ENCODE measurements around the gene CDH2.
"Not testable (repeated sequence)": the region's sequence is repeated elsewhere in the genome, so short reads cannot be mapped to it uniquely, and the experiment has no call there.

The CDH2 gene

DNA sequence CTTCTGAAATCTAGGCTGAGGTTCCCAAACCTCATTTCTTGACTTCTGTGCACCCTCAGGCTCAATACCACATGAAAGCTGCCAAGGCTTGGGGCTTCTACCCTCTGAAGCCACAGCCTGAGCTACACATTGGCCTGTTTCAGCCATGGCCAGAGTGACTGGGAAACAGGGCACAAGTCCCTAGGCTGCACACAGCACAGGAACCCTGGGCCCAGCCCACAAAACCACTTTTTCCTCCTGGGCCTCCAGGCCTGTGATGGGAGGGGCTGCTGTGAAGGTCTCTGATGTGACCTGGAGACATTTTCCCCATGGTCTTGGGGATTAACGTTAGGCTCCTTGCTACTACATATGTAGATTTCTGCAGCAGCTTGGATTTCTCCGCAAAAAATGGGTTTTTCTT, 270.7 kb downstream of the CDH2 start:
- DNase-seq (ENCODE audit: low spot score): not testable (repeated sequence)

DNA sequence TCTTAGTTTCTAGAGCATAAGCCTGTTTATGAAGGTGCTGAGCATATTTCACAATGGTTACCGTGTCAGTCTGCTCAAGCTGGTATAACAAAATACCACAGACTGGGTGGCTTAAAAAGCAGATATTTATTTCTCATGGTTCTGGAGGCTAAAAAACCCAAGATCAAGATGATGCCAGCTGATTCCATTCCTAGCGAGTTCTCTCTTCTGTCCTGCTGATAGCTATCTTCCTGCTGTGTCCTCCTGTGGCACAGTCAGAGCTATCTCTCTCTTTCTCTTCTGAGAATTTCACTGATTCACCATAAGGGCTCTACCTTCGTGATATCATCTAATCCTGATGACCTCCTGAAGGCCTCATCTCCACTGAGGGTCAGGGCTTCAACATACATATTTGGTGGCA, 273.0 kb downstream of the CDH2 start:
- DNase-seq (ENCODE audit: low spot score): no peak

DNA sequence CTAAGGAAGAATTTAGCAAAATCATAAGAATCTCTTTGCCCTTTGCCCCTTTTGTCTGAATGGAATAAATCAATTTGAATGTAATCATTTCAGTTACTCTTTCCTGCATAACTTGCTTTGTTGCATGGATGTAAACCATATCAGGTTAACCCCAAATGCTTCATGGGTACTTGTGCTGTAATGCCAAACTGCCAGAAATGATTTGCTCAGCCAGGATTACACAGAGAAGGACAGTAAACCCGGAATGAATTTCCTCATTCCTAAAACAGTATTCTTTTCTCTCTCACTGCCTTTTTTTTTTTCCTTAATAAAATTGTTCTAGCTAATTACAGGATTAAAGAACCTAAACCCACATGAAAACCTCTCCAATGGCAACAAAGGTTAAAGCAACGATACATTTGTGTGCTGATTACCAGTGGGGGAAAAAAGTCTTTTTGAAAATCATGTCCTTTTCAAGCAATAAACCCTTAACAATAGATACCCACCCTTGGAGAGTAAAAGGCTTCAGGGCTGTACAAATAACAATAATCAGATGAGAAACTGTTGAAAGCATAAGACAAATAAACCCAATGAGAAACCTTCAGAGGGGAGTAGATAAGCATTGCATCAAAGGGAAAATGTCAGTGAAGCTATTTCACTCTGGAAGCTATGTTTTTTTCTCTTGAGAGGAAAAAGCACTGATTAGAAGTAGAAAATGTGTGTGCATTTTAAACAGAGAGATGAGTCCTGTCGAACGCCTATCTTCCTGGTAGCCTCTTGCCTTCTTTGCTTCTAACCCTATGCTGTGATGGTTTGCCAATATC, 275.3 kb downstream of the CDH2 start:
- DNase-seq (ENCODE audit: low spot score): no peak
